SU-DHL-6 (cell line): ENCODE data around the gene PNPLA6.

Experiments
- H2AFZ ChIP-seq: fragments of 200-600 bp; sonication (generic); 2 replicates; pipeline ENCODE4 v1.6.1; 2014; ENCODE audit warnings: low read depth, mild to moderate bottlenecking, moderate library complexity, mixed read lengths, antibody characterized with exemption, low read length; ENCODE audit not compliant: severe bottlenecking
- H3F3A ChIP-seq: fragments of 200-600 bp; shearing (Covaris generic); 2 replicates; pipeline ENCODE4 v1.6.0; 2016; ENCODE audit warnings: antibody characterized with exemption, mild to moderate bottlenecking; ENCODE audit not compliant: insufficient read depth
- H3K27ac ChIP-seq: fragments of 200-600 bp; sonication (generic); 2 replicates; pipeline ENCODE4 v1.5.1; 2016; ENCODE audit warnings: low read depth, mild to moderate bottlenecking, low read length, moderate library complexity, mixed read lengths
- H3K27me3 ChIP-seq: fragments of 200-600 bp; sonication (generic), shearing (Covaris generic); 2 replicates; pipeline ENCODE4 v1.6.0; 2014; ENCODE audit warnings: mild to moderate bottlenecking, low read length
- H3K36me3 ChIP-seq: fragments of 200-600 bp; sonication (generic); 2 replicates; pipeline ENCODE4 v1.6.1; 2014; ENCODE audit warnings: mild to moderate bottlenecking, low read length, mixed read lengths
- H3K4me2 ChIP-seq: fragments of 300-600, 200-600 bp; shearing (Covaris generic), sonication (generic); 2 replicates; pipeline ENCODE4 v1.6.0; 2014; ENCODE audit warnings: low read length, low read depth, mild to moderate bottlenecking; ENCODE audit not compliant: poor library complexity, severe bottlenecking
- H3K4me3 ChIP-seq: fragments of 200-600 bp; sonication (generic); 2 replicates; pipeline ENCODE4 v1.5.1; 2014; ENCODE audit warnings: antibody characterized with exemption, low read length, mild to moderate bottlenecking, mixed read lengths; ENCODE audit not compliant: insufficient read depth, poor library complexity, severe bottlenecking
- H3K79me2 ChIP-seq: fragments of 200-600 bp; sonication (generic); 2 replicates; pipeline ENCODE4 v1.6.1; 2014; ENCODE audit warnings: mild to moderate bottlenecking, low read length, moderate library complexity; ENCODE audit not compliant: insufficient read depth
- H3K9ac ChIP-seq: fragments of 200-600 bp; sonication (generic); 2 replicates; pipeline ENCODE4 v1.7.0; 2014; ENCODE audit warnings: mild to moderate bottlenecking, low read length
- H3K9me2 ChIP-seq: fragments of 200-600 bp; sonication (generic); replicated peaks from 2 replicates; pipeline ENCODE4 v1.6.1; 2014; ENCODE audit warnings: low read length; ENCODE audit not compliant: insufficient read depth
- H3K9me3 ChIP-seq: fragments of 200-600 bp; sonication (generic); 2 replicates; pipeline ENCODE4 v1.6.1; 2014; ENCODE audit warnings: low read length, mixed read lengths; ENCODE audit not compliant: insufficient read depth
- H4K20me1 ChIP-seq: fragments of 200-600 bp; sonication (generic); 2 replicates; pipeline ENCODE4 v1.6.1; 2014; ENCODE audit warnings: low read depth, mild to moderate bottlenecking, antibody characterized with exemption, low read length, moderate library complexity, mixed read lengths
- EZH2phosphoT487 ChIP-seq: fragments of 200-600 bp; sonication (generic), shearing (Covaris generic); conservative IDR thresholded peaks from 2 replicates; pipeline ENCODE4 v1.6.1; 2018; ENCODE audit warnings: mild to moderate bottlenecking, antibody characterized with exemption, low read length, moderate library complexity, mixed read lengths
- TF ChIP-seq, protein P1 (sequence below): fragments of 200-600 bp; sonication (generic); IDR thresholded peaks from one replicate; pipeline ENCODE4 v1.5.1; 2017; ENCODE audit warnings: antibody characterized with exemption, mild to moderate bottlenecking, low read length, moderate library complexity; ENCODE audit not compliant: insufficient read depth, poor library complexity, severe bottlenecking

Gene PNPLA6

DNA sequence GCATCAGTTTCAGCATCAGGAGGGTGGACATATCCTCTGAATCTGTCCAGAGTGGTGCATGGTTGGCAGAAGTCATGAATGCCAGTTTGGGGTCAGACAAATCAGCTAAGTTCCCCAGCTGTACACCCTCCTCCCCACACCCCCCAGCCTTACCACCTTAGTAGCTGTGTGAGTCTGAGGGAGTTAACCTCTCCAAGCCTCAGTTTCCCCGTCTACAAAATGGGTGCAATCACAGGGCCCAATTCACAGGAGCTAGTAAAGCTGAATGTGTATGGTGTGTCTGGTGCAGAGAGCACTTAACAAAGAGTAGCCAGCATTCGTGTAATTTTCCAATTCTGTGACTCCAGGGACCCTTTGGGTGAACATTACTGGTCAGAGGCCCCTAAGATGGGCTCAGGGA is 33.0 kb upstream of the PNPLA6 start:
- Histone ChIP-seq H3K79me2 (no peaks in the 10 kb centered on the region), H3K36me3 (no peaks in the 10 kb centered on the region), H3F3A (no peaks in the 10 kb centered on the region), H4K20me1 (no peaks in the 10 kb centered on the region), H3K9me2 (no peaks in the 10 kb centered on the region), H3K9me3 (no peaks in the 10 kb centered on the region), H3K4me2 (no peak overlapping the region), H2AFZ (no peak overlapping the region), H3K27ac (no peak overlapping the region), H3K27me3 (no peaks in the 10 kb centered on the region), H3K4me3 (no peak overlapping the region), H3K9ac (no peak overlapping the region)
- TF ChIP-seq EZH2phosphoT487 = no peak
- TF ChIP-seq, protein P1, sequence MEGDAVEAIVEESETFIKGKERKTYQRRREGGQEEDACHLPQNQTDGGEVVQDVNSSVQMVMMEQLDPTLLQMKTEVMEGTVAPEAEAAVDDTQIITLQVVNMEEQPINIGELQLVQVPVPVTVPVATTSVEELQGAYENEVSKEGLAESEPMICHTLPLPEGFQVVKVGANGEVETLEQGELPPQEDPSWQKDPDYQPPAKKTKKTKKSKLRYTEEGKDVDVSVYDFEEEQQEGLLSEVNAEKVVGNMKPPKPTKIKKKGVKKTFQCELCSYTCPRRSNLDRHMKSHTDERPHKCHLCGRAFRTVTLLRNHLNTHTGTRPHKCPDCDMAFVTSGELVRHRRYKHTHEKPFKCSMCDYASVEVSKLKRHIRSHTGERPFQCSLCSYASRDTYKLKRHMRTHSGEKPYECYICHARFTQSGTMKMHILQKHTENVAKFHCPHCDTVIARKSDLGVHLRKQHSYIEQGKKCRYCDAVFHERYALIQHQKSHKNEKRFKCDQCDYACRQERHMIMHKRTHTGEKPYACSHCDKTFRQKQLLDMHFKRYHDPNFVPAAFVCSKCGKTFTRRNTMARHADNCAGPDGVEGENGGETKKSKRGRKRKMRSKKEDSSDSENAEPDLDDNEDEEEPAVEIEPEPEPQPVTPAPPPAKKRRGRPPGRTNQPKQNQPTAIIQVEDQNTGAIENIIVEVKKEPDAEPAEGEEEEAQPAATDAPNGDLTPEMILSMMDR = no peak

DNA sequence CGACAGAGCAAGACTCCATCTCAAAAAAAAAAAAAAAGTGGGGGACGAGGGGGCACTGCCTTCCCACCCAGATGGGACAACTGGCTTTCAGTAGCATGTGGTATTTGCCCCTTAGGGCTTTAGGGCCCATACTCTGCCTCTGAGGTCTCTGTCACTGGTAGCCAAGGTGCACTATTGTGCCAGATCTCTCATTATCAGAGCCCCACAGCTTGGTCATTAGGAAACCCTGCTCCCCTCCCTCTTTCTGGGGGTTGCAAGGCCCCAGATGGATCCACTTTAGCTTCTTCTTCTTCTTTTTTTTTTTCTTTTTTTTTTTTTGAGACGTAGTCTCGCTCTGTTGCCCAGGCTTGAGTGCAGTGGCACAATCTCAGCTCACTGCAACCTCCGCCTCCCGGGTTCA is 30.8 kb upstream of the PNPLA6 start:
- H3K79me2 ChIP-seq = no peaks in the 10 kb centered on the region
- no peak overlapping the region for H3K9ac ChIP-seq
- H3K4me3 ChIP-seq = no peak overlapping the region
- no peak overlapping the region for H3K27ac ChIP-seq
- H3F3A ChIP-seq = no peaks in the 10 kb centered on the region
- H2AFZ ChIP-seq = no peak overlapping the region
- H3K9me2 ChIP-seq = no peaks in the 10 kb centered on the region
- H3K36me3 ChIP-seq = no peaks in the 10 kb centered on the region
- no peak overlapping the region for H3K4me2 ChIP-seq
- TF ChIP-seq EZH2phosphoT487 = no peak
- TF ChIP-seq, protein P1 = no peak
- no peaks in the 10 kb centered on the region for H3K9me3 ChIP-seq
- H4K20me1 ChIP-seq = no peaks in the 10 kb centered on the region
- H3K27me3 ChIP-seq = no peaks in the 10 kb centered on the region

DNA sequence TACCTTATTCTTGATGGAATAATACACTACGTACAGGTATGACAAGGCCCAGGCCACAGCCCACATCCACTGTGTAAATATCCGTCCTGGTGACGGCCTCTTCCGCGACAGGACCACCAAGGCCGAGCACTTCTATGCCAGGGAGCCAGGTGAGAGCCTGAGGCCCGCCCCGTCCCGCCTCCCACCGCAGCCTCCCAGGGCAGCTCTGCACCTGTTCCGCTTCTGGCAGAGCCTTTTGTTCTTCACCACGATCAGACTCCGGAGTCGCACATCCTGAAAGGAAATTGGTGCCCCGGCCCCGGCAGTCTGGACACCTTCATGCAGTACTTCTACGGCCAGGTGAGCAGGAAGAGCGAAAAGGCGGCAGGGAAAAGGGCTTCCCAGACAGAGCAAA is 30.2 kb upstream of the PNPLA6 start:
- Histone ChIP-seq H3K4me2 (no peak overlapping the region), H3K4me3 (no peak overlapping the region), H2AFZ (no peak overlapping the region), H3K27ac (no peak overlapping the region), H3K27me3 (no peaks in the 10 kb centered on the region), H3F3A (no peaks in the 10 kb centered on the region), H3K9me2 (no peaks in the 10 kb centered on the region), H4K20me1 (no peaks in the 10 kb centered on the region), H3K9me3 (no peaks in the 10 kb centered on the region), H3K79me2 (no peaks in the 10 kb centered on the region), H3K9ac (no peak overlapping the region), H3K36me3 (no peaks in the 10 kb centered on the region)
- TF ChIP-seq, protein P1 = no peak
- TF ChIP-seq EZH2phosphoT487 = no peak
